HG03025 (cell line): ENCODE measurements around the gene LINC01488.

ENCODE experiments used
- ATAC-seq: cut with Tn5 transposase; IDR thresholded peaks from one replicate; pipeline ENCODE4 v1.9.1; 2021; ENCODE audit warnings: mild to moderate bottlenecking, moderate library complexity; ENCODE audit not compliant: unreplicated experiment, low FRiP score

LINC01488 gene

GRCh38 chr11:69541501-69542313 lies 60.2 kb downstream of the LINC01488 start:
- ATAC-seq: no peak

GRCh38 chr11:69542314-69543168 lies 61.1 kb downstream of the LINC01488 start:
- no peak for ATAC-seq
